CD4-positive, alpha-beta T cell treated with Interleukin-4 for 4 hours (primary cell): Measurements from ENCODE around the gene ZNF398.
"Not testable (repeated sequence)": the region's sequence is repeated elsewhere in the genome, so short reads cannot be mapped to it uniquely, and the experiment has no call there.

Experiments
- DNase-seq: peaks from one replicate; pipeline ENCODE4 v3.0.0-alpha.2; 2020

Gene ZNF398, protein sequence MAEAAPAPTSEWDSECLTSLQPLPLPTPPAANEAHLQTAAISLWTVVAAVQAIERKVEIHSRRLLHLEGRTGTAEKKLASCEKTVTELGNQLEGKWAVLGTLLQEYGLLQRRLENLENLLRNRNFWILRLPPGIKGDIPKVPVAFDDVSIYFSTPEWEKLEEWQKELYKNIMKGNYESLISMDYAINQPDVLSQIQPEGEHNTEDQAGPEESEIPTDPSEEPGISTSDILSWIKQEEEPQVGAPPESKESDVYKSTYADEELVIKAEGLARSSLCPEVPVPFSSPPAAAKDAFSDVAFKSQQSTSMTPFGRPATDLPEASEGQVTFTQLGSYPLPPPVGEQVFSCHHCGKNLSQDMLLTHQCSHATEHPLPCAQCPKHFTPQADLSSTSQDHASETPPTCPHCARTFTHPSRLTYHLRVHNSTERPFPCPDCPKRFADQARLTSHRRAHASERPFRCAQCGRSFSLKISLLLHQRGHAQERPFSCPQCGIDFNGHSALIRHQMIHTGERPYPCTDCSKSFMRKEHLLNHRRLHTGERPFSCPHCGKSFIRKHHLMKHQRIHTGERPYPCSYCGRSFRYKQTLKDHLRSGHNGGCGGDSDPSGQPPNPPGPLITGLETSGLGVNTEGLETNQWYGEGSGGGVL

GRCh38 chr7:149147072-149147751 lies at the start of gene ZNF398:
Gene ZNF398, plus strand, starts transcription at chr7:149147453. Its CDS starts 290 bp downstream, at chr7:149147743.
- DNase-seq, result peak; percentile 88

- DNase-seq, result no peak
These were observed 48.2 kb upstream of the ZNF398 start for GRCh38 chr7:149099058-149099457.

DNA sequence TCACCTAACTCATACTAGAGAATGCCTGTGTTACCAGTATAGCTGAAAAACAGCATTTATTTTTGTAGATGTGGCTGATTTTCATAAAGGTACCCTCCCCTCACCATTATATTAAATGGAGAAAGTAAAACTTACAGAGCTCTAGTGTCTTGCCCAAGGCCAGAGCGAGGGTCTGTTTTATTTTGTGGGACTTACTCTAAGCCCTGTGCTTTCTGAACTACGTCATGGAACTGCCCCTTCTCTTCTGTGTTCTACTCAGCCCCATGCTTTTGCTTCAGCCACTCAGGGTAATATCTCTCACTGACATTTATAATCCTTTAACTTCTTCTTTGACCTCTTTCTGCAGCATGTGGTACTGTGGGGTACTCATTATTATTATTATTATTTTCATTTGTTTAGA lies 46.4 kb upstream of the ZNF398 start:
- DNase-seq, result no peak

DNA sequence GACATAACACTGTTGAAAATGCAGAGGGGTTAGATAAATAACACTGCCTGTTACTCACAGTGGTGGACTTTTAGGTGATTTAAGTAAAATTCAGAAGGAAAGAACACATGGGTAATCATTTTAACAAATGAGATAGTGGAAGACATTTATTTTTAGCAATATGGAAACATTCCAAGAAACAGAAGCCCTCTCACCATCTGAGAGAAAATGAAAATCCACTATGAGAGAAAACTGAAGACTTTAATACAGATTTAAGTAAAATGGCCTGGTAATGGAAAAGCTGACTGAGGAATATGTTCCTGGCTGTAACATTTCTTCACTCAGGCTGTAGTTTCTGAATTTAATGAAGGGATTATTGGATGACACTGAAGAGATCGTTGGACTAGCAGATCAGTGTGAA lies 44.6 kb upstream of the ZNF398 start:
- no peak for DNase-seq

GRCh38 chr7:149103424-149103823 lies 43.8 kb upstream of the ZNF398 start:
- no peak for DNase-seq

- no peak for DNase-seq
These were observed 43.0 kb upstream of the ZNF398 start for GRCh38 chr7:149104214-149104613.

DNA sequence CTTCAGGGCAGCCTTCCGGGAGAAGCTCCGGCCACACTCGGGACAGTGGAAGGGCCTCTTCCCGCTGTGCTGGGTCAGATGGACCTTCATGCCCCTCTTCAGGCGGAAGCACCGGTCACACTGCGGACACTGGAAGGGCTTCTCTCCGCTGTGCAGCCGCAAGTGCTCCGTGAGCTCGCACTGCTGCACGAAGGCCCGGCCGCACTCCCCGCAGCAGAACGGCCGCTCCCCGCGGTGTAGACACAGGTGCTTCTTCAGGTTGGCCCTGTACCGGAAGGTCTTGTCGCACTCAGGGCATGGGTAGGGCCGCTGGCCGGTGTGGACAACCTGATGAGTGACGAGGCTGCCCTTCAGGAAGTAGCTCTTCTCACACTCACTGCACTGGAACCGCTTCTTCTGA lies 42.5 kb upstream of the ZNF398 start:
- DNase-seq, result no peak

GRCh38 chr7:149109969-149110368 lies 37.3 kb upstream of the ZNF398 start:
- DNase-seq, result no peak

DNA sequence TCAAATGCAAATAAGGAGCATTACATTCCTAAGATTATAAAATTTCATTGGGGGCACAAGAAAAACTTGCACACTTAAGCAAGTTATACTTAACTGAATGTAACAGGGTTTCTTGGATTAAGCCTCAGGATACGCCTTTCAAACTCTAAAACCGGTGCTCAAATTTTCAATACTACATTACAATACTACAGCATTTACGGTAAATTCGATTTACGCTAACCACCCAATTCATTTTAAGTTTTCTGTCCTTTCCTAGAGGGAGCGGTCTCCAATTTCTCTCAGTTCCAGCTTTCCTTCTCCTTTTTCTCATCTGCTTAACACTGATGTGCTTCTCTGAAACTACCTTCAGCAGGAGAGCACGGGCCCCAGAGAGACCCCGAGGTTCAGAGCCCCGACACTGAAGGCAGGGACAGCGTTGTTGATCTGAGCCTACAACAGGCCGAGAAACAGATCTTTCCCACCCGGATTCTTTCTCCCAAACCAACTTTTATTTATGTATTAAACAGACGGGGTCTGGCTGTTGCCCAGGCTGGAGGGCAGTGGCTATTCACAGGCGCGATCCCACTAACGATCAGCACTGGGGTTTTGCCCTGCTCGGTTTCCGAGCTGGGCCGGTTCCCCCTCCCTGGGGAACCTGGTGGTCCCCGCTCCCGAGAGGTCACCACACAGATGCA lies 21.9 kb upstream of the ZNF398 start:
- no peak for DNase-seq

- DNase-seq, result peak; percentile 91
These were observed 21.2 kb upstream of the ZNF398 start, which contains the start of gene ZNF425 for GRCh38 chr7:149125863-149126661. Gene ZNF425, minus strand, starts transcription at chr7:149126324. Its CDS starts 111 bp downstream, at chr7:149126213.

GRCh38 chr7:149126662-149127266 lies 20.5 kb upstream of the ZNF398 start:
- DNase-seq, result peak; percentile 36

DNA sequence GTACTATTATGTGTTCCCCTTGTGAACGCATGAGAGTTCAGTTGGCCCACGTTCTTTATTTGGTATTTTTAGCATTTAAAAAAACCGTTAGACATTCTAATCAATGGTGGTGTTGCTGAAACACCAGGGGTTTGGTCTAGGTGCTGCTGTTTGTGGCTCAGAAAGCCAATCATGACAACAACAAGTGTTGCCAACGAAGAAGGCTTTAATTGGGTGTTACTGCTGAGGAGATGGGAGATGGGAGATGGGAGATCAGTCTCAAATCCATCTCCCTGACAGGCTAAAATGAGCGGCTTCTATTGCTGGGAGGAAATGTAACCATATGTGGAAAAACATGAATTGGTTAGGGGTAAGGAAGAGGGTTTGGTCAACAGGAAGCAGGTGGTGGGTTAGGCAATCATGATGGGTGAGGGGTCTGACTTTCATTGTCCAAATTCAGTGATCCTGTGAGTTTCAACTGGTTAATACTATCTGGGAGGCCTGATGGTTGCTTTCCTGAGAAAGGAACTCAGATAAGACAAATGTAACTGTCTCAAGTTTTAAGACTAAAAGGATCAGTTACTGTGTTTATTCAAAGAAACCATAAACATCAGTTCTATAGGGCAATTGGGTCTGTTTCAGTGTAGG lies 16.6 kb upstream of the ZNF398 start:
- no peak for DNase-seq

- DNase-seq, result no peak
These were observed 14.1 kb upstream of the ZNF398 start for GRCh38 chr7:149133028-149133710.

DNA sequence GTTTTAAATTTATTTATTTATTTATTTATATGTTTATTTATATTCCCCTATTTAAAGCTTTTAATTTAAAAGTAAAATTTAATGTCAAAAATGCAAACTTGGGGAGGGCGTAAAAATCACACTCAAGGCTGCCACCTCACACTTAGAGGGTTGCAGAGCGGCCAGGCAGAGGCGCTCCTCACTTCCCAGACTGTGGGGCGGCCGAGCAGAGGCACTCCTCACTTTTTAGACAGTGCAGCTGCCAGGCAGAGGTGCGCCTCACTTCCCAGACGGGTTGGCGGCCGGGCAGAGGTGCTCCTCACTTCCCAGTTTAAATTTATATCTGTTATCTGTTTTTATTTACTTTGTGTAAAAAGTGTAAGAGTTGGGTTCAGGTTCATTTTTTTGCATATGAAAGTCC lies 11.1 kb upstream of the ZNF398 start:
- DNase-seq, result no peak

- DNase-seq, result no peak
These were observed 6.4 kb upstream of the ZNF398 start for GRCh38 chr7:149140831-149141230.

- no peak for DNase-seq
These were observed 5.4 kb upstream of the ZNF398 start for GRCh38 chr7:149141893-149142292.

GRCh38 chr7:149144436-149144922 lies 2.8 kb upstream of the ZNF398 start:
- DNase-seq, result not testable (repeated sequence)

- no peak for DNase-seq
These were observed 2.0 kb upstream of the ZNF398 start for GRCh38 chr7:149145031-149145845.
